ENCODE data around the gene DUSP18.

GRCh38 chr22:30714062-30714461 lies 46.4 kb upstream of the DUSP18 start:
- no peak for TF ChIP-seq CTCF (IDR thresholded peaks at IDR 0.05)
- TF ChIP-seq POLR2A (IDR thresholded peaks at IDR 0.05) = no peak
